GM12874 (cell line): Measurements from ENCODE around the gene KNOP1.

Source experiments
- TF ChIP-seq, protein P1 (sequence below): IDR thresholded peaks from 2 replicates; pipeline ENCODE4 v1.5.1; 2011; ENCODE audit warnings: low read depth, mild to moderate bottlenecking, control low read depth, low read length, moderate library complexity; ENCODE audit not compliant: insufficient read depth

The KNOP1 gene

DNA sequence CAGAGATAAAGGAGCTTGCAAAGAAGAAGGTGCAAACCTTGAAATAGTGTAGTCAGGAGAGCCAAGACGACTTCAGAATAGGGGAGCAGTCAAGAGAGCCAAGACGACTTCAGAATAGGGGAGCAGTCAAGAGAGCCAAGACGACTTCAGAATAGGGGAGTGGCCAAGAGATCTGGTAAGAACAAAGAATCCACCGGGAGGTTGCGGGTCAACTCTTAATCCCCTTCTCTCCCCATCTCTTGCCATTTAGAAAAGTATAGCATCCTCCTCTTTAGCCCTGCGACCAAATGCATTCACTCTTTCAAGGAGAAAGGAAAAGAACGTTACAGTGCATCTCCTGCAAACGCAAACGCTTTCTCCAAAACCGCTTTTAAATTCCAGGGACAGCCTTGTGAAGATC lies 713 bp downstream of the KNOP1 start:
- TF ChIP-seq, protein P1, sequence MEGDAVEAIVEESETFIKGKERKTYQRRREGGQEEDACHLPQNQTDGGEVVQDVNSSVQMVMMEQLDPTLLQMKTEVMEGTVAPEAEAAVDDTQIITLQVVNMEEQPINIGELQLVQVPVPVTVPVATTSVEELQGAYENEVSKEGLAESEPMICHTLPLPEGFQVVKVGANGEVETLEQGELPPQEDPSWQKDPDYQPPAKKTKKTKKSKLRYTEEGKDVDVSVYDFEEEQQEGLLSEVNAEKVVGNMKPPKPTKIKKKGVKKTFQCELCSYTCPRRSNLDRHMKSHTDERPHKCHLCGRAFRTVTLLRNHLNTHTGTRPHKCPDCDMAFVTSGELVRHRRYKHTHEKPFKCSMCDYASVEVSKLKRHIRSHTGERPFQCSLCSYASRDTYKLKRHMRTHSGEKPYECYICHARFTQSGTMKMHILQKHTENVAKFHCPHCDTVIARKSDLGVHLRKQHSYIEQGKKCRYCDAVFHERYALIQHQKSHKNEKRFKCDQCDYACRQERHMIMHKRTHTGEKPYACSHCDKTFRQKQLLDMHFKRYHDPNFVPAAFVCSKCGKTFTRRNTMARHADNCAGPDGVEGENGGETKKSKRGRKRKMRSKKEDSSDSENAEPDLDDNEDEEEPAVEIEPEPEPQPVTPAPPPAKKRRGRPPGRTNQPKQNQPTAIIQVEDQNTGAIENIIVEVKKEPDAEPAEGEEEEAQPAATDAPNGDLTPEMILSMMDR, result no peak

DNA sequence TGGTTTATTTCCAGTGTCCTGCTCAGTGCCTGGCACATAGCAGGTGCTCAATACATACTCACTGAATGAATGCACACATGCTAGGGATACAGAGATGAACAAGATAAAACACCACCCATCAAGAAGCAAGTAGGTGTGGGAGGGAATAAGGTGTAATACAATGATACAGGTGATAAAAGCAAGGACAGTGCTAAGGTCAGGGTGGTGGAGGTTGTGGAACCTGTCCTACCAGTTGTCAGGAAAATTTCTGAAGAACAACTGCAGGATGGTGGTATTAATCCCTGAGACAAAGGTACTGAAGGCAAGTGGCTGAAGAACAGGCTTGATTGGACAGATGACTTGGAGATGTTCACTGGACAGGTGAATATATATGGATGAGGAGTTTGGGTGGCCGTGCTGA lies 1.8 kb downstream of the KNOP1 start:
- TF ChIP-seq, protein P1, result no peak

DNA sequence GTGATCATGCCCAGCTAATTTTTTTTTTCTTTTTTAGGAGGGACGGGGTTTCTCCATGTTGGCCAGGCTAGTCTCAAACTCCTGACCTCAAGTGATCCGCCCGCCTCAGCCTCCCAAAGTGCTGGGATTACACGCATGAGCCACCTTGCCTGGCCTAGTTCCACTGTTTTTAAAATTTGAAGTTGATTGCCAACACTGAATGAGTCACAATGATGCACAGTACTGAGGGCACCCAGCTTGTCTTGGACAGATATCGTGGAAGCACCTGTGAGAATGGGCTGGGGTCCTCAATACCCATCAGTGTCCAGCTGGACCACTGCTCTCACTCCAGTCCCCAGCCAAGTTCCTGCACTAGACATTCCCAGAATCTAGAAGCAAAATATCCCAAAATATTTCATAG lies 2.5 kb downstream of the KNOP1 start:
- TF ChIP-seq, protein P1, result no peak

DNA sequence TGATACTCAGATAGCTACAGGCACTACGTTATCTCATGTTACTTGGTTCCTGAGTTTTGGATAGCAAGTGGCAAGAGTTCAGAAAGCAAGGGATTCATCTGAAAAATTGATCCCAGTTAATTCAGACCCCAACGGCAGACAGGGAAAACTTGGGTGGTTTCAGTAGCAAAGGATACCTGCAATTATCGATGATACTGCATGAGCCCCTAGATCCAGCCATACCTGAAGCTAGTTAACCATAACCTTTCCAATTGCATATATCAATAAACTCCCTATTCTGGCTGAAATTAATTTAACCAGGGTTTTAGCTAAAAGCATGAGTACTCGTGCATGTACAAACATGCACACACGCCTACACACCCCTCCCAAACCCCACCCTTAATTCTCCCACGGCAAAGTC lies 4.3 kb downstream of the KNOP1 start:
- TF ChIP-seq, protein P1, result no peak

DNA sequence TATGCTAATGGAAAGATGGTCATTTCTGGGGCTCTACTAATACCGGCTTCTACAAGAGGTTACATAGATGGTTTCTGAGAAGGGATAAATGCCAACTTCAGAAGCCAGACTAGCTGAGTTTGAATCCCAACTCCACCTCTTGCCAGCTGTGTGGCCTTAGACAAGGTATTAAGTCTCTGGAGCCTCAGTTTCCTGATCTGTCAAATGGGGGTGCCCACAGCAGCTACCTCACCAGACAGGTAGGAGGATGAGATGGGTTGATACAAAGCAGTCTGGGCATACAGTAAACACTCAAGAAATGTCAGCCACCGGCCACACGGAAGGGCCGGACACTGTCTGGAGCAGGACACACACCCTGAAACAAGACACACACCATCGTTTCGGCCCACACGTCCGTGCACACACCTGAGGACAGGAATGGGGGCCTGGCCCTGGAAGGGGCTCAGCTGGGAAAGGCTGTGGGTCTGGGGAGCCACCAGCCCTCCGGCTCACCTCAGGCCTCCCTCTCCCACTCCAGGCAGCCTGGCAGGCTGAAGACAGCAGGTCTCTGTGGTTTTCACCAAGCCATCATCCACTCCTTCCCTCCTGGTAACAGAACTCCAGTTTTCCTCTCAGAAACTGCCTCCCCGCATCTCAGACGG lies 5.5 kb downstream of the KNOP1 start:
- TF ChIP-seq, protein P1, result no peak

DNA sequence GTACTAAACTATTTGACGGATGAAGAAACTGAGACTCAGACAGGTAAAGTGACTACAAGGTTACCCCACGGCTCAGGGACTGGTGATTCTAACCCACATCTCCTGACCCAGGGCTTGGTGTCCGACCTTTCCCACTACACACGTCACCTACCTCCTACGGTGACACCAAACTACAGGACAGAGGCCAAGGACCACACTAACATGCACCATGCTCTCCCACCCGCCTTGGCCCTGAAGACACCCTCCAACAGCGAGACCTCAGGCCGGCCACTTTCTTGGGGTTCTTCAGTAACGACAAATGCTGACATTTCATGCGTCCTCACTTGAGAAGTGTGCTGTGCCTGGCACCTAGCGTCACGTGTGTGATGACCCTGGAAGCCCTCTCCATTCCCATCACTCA lies 6.4 kb downstream of the KNOP1 start:
- TF ChIP-seq, protein P1, result no peak

DNA sequence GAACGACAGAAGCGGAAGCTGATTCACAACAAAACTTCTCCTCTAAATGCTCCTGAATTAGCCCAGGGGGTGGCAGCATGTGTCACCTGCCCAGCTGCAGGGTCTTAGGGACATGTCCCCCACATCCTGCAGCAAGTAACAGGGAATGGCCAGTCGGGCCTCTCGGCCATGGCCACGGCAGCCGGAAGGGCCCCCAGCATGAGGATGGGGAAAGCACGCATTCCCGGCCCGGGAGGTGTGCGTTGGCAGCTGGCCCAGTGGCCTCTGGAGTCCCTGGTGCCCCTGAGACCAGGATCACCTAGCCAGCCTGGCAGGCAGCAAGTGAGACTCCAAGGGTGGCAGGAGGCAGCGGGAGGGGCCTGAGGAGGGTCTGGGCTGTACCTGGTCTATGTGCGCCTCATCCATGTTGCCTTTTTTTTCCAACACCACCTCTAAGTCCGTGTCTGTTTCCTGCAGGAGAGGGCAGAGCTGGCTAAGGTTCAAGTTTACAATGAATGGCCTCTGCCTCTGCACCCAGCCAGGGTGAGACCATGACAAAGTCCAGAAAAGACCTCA lies 7.0 kb downstream of the KNOP1 start:
- TF ChIP-seq, protein P1, result no peak
